ENCODE measurements around the gene CCDC3. TPM values are rescaled to one million over a fixed set of nuclear protein-coding genes. Genes with fewer than 3 reads are reported as not detected.

The CCDC3 gene
- total and polyA plus RNA-seq, 2 of the 4 experiments (the other 2 are of a cell fraction) = 0.29 to 0.36 TPM

- DNase-seq (no peak), ATAC-seq (ENCODE audit: low read depth) (no peak)
- TF ChIP-seq CTCF (conservative IDR thresholded peaks at IDR 0.05; ENCODE audit: low read depth, low read length) (no peak), ELK1 (IDR thresholded peaks at IDR 0.05; ENCODE audit: borderline replicate concordance, low read depth, low read length) (no peak), NFE2L2 (IDR thresholded peaks at IDR 0.05; ENCODE audit: low read depth, low read length) (no peak), CHD1 (IDR thresholded peaks at IDR 0.05; ENCODE audit: low read depth, low read length) (no peak), SMC3 (IDR thresholded peaks at IDR 0.05; ENCODE audit: low read depth, low read length) (no peak), RFX5 (IDR thresholded peaks at IDR 0.05; ENCODE audit: low read depth, low read length) (no peak), MAFK (IDR thresholded peaks at IDR 0.05; ENCODE audit: low read depth, low read length) (no peak), CEBPB (IDR thresholded peaks at IDR 0.05; ENCODE audit: low read depth, low read length) (no peak), BHLHE40 (IDR thresholded peaks at IDR 0.05; ENCODE audit: low read depth, low read length) (no peak), RAD21 (IDR thresholded peaks at IDR 0.05; ENCODE audit: low read length) (no peak), MAZ (IDR thresholded peaks at IDR 0.05; ENCODE audit: borderline replicate concordance, low read depth, low read length) (no peak), RCOR1 (IDR thresholded peaks at IDR 0.05; ENCODE audit: insufficient replicate concordance, low read length) (no peak), MXI1 (IDR thresholded peaks at IDR 0.05; ENCODE audit: borderline replicate concordance, low read depth, low read length) (no peak), FOS (IDR thresholded peaks at IDR 0.05; ENCODE audit: low read depth, low read length) (no peak), USF2 (IDR thresholded peaks at IDR 0.05; ENCODE audit: low read depth, low read length) (no peak), POLR2A (IDR thresholded peaks at IDR 0.05; ENCODE audit: low read depth, low read length) (no peak)
- no peak overlapping the region for H4K5ac ChIP-seq (ENCODE audit: low read depth, low read length)
- no peak overlapping the region for H4K91ac ChIP-seq (ENCODE audit: insufficient read depth, low read depth, low read length)
- H2BK120ac ChIP-seq (ENCODE audit: low read depth, low read length) = no peak overlapping the region
- no peak overlapping the region for H2AK9ac ChIP-seq (replicated peaks; ENCODE audit: low read depth, low read length, poor library complexity)
- peaks cover 9% of the 10 kb centered on the region for H3K9me3 ChIP-seq (ENCODE audit: control insufficient read depth, insufficient read depth, low read length)
- no TSS peak for BruUV-seq (replicated peaks)
- no peak overlapping the region for H2AFZ ChIP-seq (replicated peaks; ENCODE audit: low read length, poor library complexity)
- H3K4ac ChIP-seq (ENCODE audit: low read depth, low read length) = no peak overlapping the region
- no peak overlapping the region for H3K56ac ChIP-seq (ENCODE audit: extremely low read depth, insufficient read depth, low read length)
- dilution Hi-C loops (cut with HindIII; ENCODE audit: low sequenced_read_pairs, unreplicated experiment) (no loop called here), in situ Hi-C loops (cut with MboI; ENCODE audit: low sequenced_read_pairs) (no loop called here), intact Hi-C loops (cut with micrococcal nuclease) (no loop called here)
- H3K4me1 ChIP-seq (ENCODE audit: control insufficient read depth, insufficient read depth, low read length) = no peaks in the 10 kb centered on the region; the same call in 1 of the 2 replicates
- H2BK15ac ChIP-seq (ENCODE audit: low read depth, low read length) = no peak overlapping the region
- H3K36me3 ChIP-seq (ENCODE audit: control insufficient read depth, insufficient read depth, low read length) = no peaks in the 10 kb centered on the region
- H3K18ac ChIP-seq (ENCODE audit: low read depth, low read length) = no peak overlapping the region
- no peak overlapping the region for H3K4me2 ChIP-seq (ENCODE audit: low read depth, low read length)
- no peak overlapping the region for H3K14ac ChIP-seq (replicated peaks; ENCODE audit: low read depth, low read length)
- no peak overlapping the region for H2AK5ac ChIP-seq (ENCODE audit: low read depth, low read length)
- no peak overlapping the region for H3K9ac ChIP-seq (ENCODE audit: low read depth, low read length)
- H3K4me3 ChIP-seq (ENCODE audit: insufficient read depth, low read depth, low read length) = no peak overlapping the region
- H2BK20ac ChIP-seq (ENCODE audit: low read depth, low read length) = no peak overlapping the region
- H3K79me1 ChIP-seq (ENCODE audit: low read depth in 1 of 2, low read length in 2 of 2) = no peaks in the 10 kb centered on the region
- H2BK5ac ChIP-seq (ENCODE audit: low read depth, low read length, poor library complexity, severe bottlenecking) = no peak overlapping the region
- H4K20me1 ChIP-seq (ENCODE audit: insufficient read depth, low read length) = no peaks in the 10 kb centered on the region
- WGBS, 2 experiments (ENCODE audit: extremely low coverage in 2 of 2, insufficient read length in 1 of 2) = no CpG with 5 or more reads among the region's 2 CpGs
- peaks cover 12% of the 10 kb centered on the region; the same call in 1 of the 2 replicates for H3K27me3 ChIP-seq (ENCODE audit: control insufficient read depth, insufficient read depth, low read length)
- H3K27ac ChIP-seq (ENCODE audit: insufficient read depth, low read length) = no peak overlapping the region
- ChIA-PET CTCF (no interaction called here), POLR2A (ENCODE audit: unreplicated experiment) (no interaction called here)
- no peak overlapping the region for H3K23ac ChIP-seq (ENCODE audit: low read depth, low read length)
- H4K8ac ChIP-seq (ENCODE audit: low read depth in 2 of 2, low read length in 2 of 2) = no peak overlapping the region
- H3K9me1 ChIP-seq (ENCODE audit: insufficient read depth, low read length) = no peaks in the 10 kb centered on the region
Observed at GRCh38 chr10:12888470-12888869, 113.0 kb downstream of the CCDC3 start.
